Left renal cortex interstitium (tissue), 4 donors: ENCODE measurements around the gene FBXO42. TPM values are rescaled to one million over a fixed set of nuclear protein-coding genes. Genes with fewer than 3 reads are reported as not detected.

Source experiments
- DNase-seq, 4 donors: peaks; one replicate each; pipeline ENCODE4 v3.0.0-alpha.2; 2013; ENCODE audit warnings: low read depth in 4 of 4, low spot score in 2 of 4, missing footprints in 1 of 4
- polyA plus RNA-seq, 4 donors: library from polyadenylated mRNA; unstranded; fragments of 120-200 nt; gene quantifications; one replicate each; pipeline ENCODE4 v1.2.1, GENCODE V29; 2013; ENCODE audit not compliant: insufficient read length in 4 of 4

FBXO42 gene
- polyA plus RNA-seq, 4 donors = 18.3 to 24.0 (median 21.4) TPM

- no peak for DNase-seq
These were observed 25.4 kb downstream of the FBXO42 start for GRCh38 chr1:16326833-16327404.

- no peak for DNase-seq
These were observed 27.8 kb downstream of the FBXO42 start for GRCh38 chr1:16324456-16324890.

DNA sequence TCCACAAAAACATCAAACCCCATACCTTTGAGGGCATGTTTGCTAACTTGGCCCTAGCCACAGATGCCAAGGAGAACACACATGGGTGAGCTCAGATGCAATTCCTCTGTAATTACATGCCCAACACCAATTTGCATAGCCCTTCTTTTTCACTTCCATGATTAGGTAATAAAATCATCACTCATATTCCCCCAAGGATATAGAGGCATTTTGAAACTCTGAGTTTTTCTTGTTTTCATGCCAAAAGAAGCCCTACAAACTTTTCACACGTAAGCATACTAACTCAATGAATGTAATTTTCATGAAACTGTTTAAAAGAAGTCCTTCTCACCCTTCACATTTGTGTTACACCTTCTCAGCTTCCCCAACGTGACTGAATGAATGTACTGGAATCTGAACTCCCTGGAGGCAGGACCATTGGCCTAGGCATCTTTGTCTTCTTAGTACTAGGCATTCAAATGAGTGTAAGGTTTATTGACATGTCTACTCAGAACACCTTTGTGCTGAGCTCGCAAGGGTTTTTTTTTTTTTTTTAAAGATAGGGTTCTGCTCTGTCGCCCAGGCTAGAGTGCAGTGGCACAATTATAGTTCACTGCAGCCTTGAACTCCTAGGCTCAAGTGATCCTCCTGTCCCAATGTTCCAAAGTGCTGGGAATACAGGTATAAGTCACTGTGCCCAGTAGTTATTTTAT is 31.0 kb downstream of the FBXO42 start:
- no peak for DNase-seq

- DNase-seq = peak in 1 of 4 donors; percentile 8
These were observed 33.7 kb downstream of the FBXO42 start for GRCh38 chr1:16318555-16318954.

GRCh38 chr1:16315437-16315836 is 36.8 kb downstream of the FBXO42 start:
- DNase-seq = no peak

- DNase-seq = no peak
These were observed 45.1 kb downstream of the FBXO42 start for GRCh38 chr1:16307222-16307621.

DNA sequence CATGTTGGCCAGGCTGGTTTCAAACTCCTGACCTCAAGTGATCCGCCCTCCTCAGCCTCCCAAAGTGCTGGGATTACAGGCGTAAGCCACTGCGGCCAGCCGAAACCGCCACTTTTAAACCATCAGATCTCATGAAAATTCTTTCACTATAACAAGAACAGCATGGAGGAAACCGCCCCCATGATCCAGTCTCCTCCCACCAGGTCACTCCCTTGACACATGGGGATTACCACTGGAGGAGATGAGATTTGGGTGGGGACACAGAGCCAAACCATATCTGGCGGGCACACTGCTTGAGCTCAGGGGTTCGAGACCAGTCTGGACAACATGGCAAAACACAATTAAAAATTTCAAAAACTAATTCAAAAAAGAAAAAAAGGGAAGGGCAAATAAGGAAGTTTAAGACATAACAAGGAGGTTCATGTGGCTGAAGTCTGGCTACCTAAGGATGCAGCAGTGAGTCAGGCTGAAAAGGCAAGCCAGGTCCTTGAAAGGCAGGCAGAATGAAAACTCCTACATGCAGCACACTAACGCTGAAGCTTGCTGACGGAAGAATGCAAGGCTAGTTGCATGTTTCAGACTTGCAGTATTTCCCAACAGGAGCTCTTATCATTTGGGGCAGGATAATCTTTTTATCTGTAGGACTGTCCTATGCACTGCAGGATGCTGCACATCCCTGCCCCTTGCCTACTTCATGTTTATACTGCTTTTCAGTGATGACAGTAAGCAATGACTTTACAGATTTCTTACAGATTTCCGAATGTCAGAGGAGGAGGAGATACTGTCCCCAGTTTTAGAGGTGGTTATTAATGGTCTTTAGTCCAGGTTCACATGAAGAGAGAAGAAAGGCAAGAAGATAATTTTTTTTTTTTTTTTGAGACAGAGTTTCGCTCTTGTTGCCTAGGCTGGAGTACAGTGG is 49.3 kb downstream of the FBXO42 start:
- DNase-seq = no peak

- no peak for DNase-seq
These were observed 51.8 kb downstream of the FBXO42 start for GRCh38 chr1:16300436-16300835.

- no peak for DNase-seq
These were observed 53.6 kb downstream of the FBXO42 start for GRCh38 chr1:16298653-16299052.

GRCh38 chr1:16296643-16297042 is 55.6 kb downstream of the FBXO42 start:
- DNase-seq = no peak

DNA sequence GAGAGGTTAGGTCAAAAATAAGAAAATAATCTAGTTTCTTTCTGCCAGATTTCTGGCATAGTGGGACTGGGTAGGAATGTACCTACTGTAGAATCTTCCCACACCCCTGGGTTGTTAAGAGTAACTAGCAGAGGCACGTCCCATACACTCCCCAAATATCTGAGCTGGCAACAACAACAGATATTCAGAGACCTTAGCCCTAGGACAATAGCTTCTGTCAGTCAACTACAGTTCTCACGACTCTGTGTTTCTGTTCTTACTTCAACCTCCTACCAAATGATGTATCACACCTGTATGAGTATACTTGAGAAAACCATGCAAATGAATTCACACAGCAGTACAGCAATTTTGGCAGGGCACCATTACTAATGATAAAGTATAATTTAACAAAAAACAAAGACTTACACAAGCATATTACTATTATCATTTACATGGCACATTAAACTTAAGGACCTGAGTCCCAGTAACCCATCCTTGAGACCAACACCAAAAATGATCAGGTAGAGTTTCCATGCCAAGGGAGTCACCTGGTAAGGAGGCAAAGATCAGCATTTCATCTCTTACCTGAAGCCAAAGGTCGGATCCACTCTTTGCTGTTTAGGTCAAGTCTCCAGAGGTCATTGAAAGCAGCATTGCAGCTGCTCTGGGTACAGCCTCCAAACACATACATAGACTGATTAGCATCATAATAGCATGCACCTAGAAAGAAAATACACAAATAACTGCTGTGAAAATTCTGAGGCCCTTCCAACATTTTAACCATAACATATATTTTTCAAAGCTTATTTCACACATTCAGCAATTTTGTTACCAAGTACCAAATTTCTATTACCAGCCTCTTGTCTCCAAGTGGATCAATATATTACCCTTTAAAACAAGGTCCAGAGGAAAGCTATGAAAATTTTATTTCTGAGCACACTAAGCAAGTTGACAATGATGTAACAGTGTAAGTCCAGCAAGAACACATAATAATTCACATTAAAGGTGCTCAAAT is 57.8 kb downstream of the FBXO42 start:
- no peak for DNase-seq

DNA sequence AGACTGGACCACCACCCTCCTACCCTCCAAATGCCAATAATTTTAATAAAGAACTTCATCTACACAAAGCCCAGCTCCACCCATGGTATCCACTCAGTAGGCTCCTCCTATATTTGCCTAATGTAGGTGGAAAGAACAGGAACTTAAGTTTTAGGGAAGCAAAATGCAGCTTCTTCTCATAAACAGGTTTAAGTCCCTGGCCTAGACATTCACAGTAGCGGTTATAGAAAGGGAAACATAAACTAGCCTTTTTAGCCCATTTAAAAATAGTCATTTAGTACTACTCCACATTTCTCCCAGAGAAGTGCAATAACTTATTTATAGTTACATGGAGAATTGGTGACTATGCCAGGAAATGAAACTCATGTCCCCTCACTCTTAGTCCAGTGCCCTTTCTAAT is 58.7 kb downstream of the FBXO42 start:
- DNase-seq = no peak

DNA sequence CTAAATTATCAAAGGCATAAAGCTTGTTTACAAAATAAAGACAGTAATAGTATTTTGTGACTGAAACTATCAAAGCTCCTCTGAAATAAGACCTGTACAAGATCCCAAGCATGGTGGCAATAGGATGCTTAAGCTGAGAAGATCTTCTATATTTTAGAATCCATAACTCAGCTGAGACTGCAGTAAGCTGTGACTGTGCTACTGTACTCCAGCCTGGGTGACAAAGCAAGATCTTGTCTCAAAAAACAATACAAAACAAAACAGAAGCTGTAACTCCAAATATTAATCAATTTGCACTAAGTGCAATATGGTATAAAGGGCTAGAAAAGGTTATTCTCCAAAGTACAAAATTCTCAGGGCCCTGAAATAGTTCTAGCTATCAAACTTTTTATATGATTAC is 59.5 kb downstream of the FBXO42 start:
- no peak for DNase-seq

DNA sequence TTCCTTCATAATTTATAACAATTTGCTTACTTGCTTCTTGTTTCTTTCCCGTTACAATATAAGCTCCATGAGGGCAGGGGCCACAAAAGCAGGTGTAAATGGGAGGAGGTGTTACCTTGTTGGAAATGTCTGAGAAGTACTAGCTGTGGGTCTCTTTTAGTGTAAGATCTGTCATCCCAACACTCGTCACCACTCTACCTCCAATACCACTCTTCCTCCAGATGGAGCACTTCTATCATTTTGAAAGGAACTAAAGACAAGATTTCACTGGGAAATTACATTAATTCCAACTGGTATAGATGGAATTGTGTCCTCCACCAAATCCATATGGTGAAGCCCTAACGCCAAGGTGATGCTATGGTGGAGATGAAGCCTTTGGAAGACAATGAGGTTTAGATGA is 62.3 kb downstream of the FBXO42 start:
- DNase-seq = no peak

GRCh38 chr1:16286122-16286521 is 66.2 kb downstream of the FBXO42 start:
- DNase-seq = no peak

- no peak for DNase-seq
These were observed 70.5 kb downstream of the FBXO42 start for GRCh38 chr1:16281765-16282164.

GRCh38 chr1:16279186-16279585 is 73.1 kb downstream of the FBXO42 start:
- no peak for DNase-seq

DNA sequence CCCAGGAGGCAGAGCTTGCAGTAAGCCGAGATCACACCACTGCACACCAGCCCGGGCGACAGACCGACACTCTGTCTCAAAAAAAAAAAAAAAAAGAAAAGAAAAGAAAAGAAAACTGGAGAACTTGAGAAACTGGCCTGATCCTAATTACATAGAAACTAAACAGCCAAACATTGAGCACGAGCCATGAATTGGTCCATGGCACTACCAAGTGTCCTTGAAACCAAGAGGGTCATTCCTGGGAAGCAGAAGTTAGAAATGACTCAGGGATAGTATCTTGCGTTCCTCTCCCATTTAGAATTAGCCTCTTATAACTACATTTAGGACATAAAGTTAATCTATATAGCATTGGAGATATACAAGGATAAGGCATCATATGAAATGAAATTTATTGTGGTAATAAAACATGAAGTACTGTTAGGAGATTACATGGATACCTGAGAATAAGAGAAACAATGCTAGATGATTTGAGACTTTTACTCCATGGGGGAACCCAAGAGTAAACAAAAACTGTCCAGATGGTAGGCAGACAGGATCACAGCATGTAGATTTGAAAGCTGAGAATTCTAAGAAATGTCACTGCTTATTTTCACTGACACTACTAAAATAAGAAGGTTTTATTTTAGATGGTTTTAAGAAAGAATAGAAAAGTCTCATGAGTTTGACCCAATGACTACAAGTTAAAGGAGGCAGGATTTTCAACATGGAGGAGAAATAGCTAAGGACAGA is 75.8 kb downstream of the FBXO42 start:
- peak in 1 of 4 donors; percentile 1 for DNase-seq

DNA sequence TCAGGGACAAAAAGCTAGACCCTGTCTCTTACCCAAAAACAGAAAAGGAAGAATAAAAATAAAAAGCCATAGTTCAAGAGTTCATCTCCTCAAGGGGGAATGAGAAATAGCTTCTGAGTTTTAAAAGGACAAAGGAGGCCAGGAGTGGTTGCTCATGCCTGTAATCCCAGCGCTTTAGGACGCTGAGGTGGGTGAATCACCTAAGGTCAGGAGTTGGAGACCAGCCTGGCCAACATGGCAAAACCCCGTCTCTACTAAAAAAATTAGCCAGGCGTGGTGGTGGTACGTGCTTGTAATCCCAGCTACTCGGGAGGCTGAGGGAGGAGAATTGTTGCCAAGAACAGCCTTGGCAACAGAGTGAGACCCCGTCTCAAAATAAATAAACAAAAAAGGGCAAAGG is 76.7 kb downstream of the FBXO42 start:
- no peak for DNase-seq
